GM19023 (cell line): Measurements from ENCODE around the gene PRPSAP2.
"Not testable (repeated sequence)": the region's sequence is repeated elsewhere in the genome, so short reads cannot be mapped to it uniquely, and the experiment has no call there.

ENCODE experiments used
- ATAC-seq: cut with Tn5 transposase; IDR thresholded peaks from one replicate; pipeline ENCODE4 v1.9.1; 2021; ENCODE audit warnings: mild to moderate bottlenecking, moderate library complexity; ENCODE audit not compliant: unreplicated experiment

The PRPSAP2 gene, protein sequence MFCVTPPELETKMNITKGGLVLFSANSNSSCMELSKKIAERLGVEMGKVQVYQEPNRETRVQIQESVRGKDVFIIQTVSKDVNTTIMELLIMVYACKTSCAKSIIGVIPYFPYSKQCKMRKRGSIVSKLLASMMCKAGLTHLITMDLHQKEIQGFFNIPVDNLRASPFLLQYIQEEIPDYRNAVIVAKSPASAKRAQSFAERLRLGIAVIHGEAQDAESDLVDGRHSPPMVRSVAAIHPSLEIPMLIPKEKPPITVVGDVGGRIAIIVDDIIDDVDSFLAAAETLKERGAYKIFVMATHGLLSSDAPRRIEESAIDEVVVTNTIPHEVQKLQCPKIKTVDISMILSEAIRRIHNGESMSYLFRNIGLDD

DNA sequence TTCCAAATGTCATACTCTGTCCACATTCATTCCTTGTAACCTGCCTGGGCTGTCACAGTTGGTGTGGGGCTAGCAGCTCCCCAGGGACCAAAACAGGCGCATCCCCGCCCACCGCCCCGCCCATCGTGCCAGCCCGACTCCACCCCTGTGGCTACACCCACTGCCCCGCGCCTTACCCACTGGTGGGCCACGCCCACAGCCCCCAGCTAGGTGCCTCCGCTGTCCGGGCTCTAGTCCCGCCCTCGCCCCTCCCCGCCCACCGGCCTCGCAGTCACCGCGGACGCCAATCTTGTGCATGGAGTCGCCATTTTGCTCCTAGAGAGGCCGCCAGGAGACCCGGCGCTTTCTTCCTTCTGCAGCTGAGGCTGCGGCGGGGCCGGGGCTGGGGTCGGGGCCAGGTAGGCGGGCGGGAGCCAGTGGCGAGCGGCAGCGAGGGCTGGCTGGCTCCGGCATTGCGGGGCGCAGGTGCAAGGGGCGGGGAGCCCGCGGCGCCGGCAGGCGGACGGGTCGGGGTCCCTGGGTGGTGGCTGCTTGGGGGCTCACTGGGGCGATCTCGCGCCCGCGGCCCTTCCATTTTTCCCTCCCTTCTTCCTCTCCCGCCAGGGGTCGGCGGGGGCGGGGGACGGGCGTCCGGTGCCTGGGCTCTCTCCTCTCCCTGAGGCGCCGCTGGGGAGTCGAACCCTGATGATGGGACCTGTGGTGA lies at the start of gene PRPSAP2:
Gene PRPSAP2 (plus strand): TSS at position 268 of the 703 bp plus-strand sequence. CDS start 7,703 bp downstream, outside the sequence.
- peak; percentile 60 for ATAC-seq

- ATAC-seq, result not testable (repeated sequence)
Observed at GRCh38 chr17:18815924-18816323, 42.0 kb upstream of the PRPSAP2 start.

DNA sequence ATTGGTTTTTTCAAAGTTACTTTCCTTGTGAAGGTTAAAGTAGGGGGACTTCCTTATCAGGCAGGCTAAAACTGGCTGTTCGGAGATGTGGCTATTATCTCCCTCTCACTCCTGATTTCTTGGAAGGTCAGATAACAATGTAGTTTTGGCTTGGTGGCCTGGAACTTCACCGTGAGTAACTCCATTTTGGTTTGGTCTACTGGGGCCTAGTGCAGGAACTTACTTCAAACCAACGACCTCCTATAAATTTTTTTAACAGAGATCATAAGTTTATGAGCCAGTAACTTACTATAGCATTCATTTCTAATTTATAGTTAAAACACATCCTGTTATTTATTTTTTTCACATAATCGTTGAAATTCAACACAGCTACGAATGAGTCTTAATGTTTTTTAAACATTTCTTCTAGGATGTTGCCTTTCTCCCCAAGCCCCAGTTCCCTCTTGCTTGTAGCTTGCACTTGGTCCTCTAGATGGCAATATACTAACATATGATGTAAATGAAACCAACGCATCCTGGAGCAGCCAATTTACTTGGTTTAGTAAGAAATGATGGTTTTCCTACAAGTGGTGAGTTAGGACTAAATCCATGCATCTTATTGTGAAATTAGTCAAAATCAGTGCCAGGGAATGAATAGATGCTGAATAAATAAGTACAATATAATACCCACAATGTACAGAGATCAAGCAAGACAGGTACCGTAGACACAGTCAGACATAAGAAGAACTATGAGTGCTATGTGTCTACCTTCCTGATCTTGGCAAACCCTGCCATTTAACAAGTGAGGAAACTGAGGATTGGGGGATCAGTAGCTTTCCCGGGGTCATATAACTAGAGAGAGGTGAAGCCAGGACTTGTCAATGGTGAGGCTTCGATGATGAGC lies 41.2 kb upstream of the PRPSAP2 start:
- ATAC-seq, result not testable (repeated sequence)

GRCh38 chr17:18821430-18821829 lies 36.5 kb upstream of the PRPSAP2 start:
- ATAC-seq, result not testable (repeated sequence)

DNA sequence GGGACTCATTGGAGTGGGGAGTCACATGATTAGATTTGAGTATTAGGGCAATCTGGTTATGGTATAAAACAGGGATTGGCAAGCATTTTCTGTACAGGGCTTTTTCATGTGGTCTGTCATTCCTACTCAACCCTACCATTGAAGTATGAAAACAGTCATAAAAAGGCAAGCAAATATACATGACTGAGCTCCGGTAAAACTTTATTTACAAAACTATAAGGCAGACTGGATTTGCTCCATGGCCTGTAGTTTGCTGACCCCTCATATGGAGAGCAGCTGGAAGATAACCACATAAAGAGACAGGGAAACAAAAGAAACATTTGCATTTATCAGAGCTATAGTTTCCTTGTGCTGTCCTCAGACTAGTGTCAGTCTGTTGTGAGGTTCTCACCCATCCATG lies 30.3 kb upstream of the PRPSAP2 start:
- not testable (repeated sequence) for ATAC-seq

- ATAC-seq, result no peak
Observed at GRCh38 chr17:18848501-18848900, 9.4 kb upstream of the PRPSAP2 start.

- no peak for ATAC-seq
Observed at GRCh38 chr17:18850679-18851078, 7.3 kb upstream of the PRPSAP2 start.

DNA sequence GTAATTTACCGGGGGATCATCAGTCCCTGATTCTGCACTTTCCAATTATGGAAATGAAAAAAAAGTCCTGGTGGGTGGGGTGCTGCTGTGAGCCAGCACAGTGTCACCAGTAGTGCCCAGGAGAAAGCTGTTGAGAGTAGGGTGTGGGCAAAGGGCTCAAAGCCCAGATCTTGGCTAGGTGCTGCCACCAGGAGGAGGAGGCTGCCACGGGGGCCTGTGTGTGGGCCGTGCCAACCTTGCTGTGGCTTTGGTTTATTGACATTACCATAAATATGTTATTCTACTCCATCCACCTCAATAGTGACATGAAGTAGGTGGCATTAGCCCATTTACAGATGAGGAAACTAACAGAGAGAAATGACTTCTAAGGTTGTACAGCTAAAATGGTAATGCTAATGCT lies 6.7 kb upstream of the PRPSAP2 start:
- no peak for ATAC-seq

DNA sequence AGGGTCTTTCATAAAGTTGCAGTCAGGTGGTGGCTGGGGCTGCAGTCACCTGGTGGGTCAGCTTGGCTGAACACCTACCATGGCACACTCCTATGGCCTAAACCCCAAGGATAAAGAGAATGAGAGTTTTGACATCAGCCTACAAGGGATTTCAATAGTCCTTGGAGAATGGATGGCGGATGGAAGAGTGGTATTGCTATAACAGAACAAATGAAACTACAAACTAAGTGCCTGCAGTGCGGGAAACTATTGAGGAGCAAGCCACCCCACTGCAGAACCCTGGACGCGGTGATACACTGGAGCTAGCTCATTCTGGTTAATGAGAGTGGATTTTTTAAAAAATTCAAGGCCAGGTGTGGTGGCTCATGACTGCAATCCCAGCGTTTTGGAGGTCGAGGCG lies 3.0 kb upstream of the PRPSAP2 start:
- ATAC-seq, result no peak

GRCh38 chr17:18855831-18856569 lies 1.9 kb upstream of the PRPSAP2 start:
- ATAC-seq, result peak; percentile 75

DNA sequence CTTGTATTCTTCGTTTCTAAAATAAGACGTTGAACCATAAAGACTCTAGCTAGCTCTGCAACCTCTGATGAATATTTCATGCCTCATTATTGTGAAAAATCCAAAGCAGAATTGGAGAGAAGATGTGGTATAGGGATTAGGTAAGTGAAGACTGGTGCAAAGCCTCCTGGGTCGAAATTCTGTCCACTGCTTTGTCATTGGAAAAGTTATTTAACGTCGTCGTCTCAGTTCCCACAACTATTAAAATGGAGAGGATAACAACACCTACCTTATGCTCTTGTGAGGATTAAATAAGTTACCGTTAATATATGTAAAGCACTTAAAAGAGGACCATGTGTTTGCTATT lies 1.4 kb upstream of the PRPSAP2 start:
- ATAC-seq, result no peak

DNA sequence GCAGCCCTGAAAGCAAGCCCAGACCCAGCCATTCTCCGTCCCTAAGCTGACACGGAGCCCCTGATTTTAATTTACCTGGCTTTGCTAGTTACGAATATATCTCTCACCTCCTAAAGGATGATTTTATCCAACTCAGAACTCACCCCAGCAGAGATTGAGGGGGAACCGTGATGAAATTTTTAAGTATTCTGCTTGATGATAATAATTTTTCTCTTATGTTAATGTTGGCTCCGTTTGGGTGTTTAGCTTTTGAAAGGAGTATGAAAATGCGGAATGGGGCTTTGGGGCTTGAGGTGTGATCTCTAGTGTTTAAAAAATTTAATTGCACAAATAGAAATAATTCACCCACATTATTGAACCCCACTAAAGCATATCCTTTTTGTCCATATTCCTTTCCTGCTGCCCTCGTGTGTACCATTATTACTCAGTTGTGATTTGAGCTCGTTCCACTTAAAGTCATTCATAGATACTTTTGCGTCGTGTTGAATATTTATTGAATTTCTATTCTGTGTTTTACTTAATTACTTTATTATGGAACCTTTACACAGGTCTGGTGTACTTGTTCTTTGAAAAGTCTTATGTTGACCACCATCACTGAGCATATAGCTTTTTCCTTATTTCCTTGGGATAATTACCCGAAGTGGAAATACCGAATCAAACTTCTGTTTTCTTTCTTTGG lies 775 bp downstream of the PRPSAP2 start:
- ATAC-seq, result no peak

DNA sequence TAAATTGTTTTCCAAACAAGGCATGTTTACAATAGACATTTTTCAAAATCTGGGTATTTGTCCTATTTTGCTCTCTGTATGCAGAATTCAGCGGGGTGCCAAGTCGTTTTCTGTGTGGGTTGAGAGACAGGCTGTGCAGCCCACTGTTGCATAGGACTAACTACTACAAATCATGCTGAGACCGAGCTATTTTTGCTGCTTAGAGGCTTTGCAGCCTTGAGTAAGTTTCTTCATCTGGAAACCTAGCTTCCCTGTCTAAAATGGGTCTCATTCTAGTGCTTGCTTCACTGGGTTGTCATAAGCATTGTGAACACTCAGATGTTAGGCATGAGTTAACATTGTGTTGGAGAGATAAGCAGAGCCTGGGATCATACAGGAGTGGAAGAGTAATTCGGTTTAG lies 1.3 kb downstream of the PRPSAP2 start:
- ATAC-seq, result no peak

DNA sequence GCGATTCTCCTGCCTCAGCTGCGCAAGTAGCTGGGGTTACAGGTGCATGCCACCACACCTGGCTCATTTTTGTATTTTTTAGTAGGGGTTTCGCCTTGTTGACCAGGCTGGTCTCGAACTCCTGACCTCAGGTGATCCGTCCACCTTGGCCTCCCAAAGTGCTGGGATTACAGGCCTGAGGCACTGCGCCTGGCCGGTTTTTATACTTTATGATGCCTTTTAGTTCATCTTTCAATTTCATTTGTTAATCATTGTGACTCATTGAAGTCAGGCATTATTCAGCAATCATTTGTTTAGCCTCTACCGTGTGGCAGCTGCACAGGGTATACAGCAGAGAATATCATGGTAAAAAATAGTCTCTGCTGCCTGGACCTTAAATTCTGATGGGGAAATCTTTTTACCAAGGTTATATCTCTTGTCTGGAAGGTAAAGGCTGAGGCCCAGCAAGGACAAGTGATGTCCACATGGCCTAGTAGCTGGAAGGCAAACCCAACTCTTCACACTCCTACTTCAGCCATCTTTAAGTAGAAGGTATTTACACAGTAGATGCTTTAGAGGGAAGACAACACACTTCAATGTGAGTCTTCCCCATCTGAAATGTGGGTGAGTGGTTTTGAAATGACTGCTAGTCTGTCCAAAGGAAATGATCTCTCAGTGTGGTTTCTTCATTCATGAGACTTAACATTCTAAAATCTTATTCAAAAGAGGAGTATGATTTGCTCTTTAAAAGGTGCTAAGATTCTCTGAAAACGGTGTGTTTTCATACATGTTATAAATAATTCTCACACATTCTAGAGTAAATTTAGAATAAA lies 2.4 kb downstream of the PRPSAP2 start:
- ATAC-seq, result peak; percentile 25

GRCh38 chr17:18862011-18862410 lies 4.1 kb downstream of the PRPSAP2 start:
- ATAC-seq, result no peak

DNA sequence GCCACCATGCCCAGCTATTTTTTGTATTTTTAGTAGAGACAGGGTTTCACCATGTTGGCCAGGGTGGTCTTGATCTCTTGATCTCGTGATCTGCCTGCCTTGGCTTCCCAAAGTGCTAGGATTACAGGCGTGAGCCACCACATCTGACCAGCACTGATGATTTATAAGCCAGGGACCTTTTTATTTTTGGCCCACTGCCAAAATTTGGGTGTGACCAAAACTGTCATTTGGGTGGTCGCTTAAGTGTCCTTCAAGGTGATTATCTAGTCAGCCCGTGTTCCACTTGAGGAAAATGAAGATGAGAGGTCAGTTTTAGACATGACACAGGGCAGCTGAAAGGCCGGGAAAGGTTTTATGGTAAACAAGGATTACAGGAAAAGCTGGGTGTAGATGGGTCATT lies 7.1 kb downstream of the PRPSAP2 start:
- ATAC-seq, result not testable (repeated sequence)

- ATAC-seq, result no peak
Observed at GRCh38 chr17:18866866-18867813, 9.2 kb downstream of the PRPSAP2 start.

DNA sequence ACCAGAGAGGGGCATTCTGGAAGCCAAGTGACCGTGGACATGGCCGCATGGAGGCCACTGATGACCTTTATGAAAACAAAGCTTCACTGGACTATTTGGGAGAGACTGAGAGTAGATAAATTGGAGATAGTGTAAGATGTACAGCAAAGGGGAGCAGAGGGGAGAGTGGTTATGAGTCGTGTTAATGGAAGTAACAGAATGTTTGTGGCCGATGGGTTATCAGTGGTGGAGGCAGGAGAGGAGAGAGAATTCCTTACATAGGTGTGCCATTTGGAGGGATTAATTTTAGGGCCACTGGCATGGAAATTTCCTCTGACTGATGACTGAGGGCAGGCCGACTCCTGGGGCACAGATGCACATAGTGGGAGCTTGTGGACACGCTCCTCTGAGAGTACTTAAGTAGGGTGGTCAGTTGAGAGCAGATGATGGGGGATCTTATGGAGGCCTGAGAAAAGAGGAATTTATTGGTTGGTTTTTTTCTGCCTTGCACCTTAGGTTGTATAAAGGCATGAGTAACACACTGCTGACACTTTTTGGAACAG lies 19.2 kb downstream of the PRPSAP2 start:
- ATAC-seq, result no peak
